Keratinocyte (primary cell): ENCODE results near the gene KRTAP5-8. TPM values are rescaled to one million over a fixed set of nuclear protein-coding genes. Genes with fewer than 3 reads are reported as not detected.

Experiments used
- DNase-seq: peaks from one replicate; pipeline ENCODE4 v3.0.0-alpha.2; 2011; ENCODE audit warnings: low read depth, missing footprints, low spot score
- FAIRE-seq: peaks from 2 replicates; lab custom pipeline; 2011; peaks lifted over from hg19 to GRCh38; lab: Jason Lieb, UNC
- H2AFZ ChIP-seq: 2 replicates; pipeline ENCODE4 v1.6.0; 2012; ENCODE audit warnings: low read length, control low read depth, inconsistent platforms; ENCODE audit not compliant: control insufficient read depth
- H3K27ac ChIP-seq: 2 replicates; pipeline ENCODE4 v1.5.1; 2011; ENCODE audit warnings: low read length; ENCODE audit not compliant: control insufficient read depth, insufficient read depth
- H3K27me3 ChIP-seq: 3 replicates; pipeline ENCODE4 v1.6.0; 2011; ENCODE audit warnings: low read length; ENCODE audit not compliant: control insufficient read depth, insufficient read depth; ENCODE audit errors: extremely low read depth
- H3K36me3 ChIP-seq, 2 experiments: 2 replicates in 1 of 2; 3 replicates in 1 of 2; pipeline ENCODE4 v1.5.1; 2011; ENCODE audit warnings: low read length in 2 of 2, mild to moderate bottlenecking in 1 of 2; ENCODE audit not compliant: control insufficient read depth in 2 of 2, insufficient read depth in 2 of 2; ENCODE audit errors: extremely low read depth in 1 of 2
- H3K4me1 ChIP-seq: 3 replicates; pipeline ENCODE4 v1.5.1; 2011; ENCODE audit warnings: low read length; ENCODE audit not compliant: control insufficient read depth, insufficient read depth; ENCODE audit errors: extremely low read depth
- H3K4me2 ChIP-seq: 3 replicates; pipeline ENCODE4 v1.6.0; 2011; ENCODE audit warnings: low read depth, low read length; ENCODE audit not compliant: control insufficient read depth, insufficient read depth; ENCODE audit errors: extremely low read depth
- H3K4me3 ChIP-seq, 3 experiments: fragments of 200-600 bp in 1 of 3; sonication (generic) in 1 of 3; 2 replicates in 2 of 3; 3 replicates in 1 of 3; pipeline ENCODE4 v1.5.1; 2011 to 2016; ENCODE audit warnings: low read length in 3 of 3, mild to moderate bottlenecking in 3 of 3, control low read depth in 2 of 3, inconsistent platforms in 1 of 3, low read depth in 1 of 3, mixed read lengths in 1 of 3, mixed run types in 1 of 3, moderate library complexity in 1 of 3; ENCODE audit not compliant: control insufficient read depth in 2 of 3, insufficient read depth in 2 of 3; ENCODE audit errors: extremely low read depth in 1 of 3
- H3K79me2 ChIP-seq: 2 replicates; pipeline ENCODE4 v1.6.0; 2012; ENCODE audit warnings: low read length; ENCODE audit not compliant: control insufficient read depth, insufficient read depth
- H3K9ac ChIP-seq: 3 replicates; pipeline ENCODE4 v1.6.0; 2011; ENCODE audit warnings: low read length; ENCODE audit not compliant: control insufficient read depth, insufficient read depth; ENCODE audit errors: extremely low read depth
- H3K9me1 ChIP-seq: 3 replicates; pipeline ENCODE4 v1.6.0; 2011; ENCODE audit warnings: low read length; ENCODE audit not compliant: control insufficient read depth, insufficient read depth; ENCODE audit errors: extremely low read depth
- H3K9me3 ChIP-seq: 2 replicates; pipeline ENCODE4 v1.5.1; 2012; ENCODE audit warnings: low read depth, low read length; ENCODE audit not compliant: control insufficient read depth
- H4K20me1 ChIP-seq: 3 replicates; pipeline ENCODE4 v1.6.0; 2011; ENCODE audit warnings: low read length; ENCODE audit not compliant: control insufficient read depth, insufficient read depth; ENCODE audit errors: extremely low read depth
- EZH2 ChIP-seq: IDR thresholded peaks from one replicate; pipeline ENCODE4 v1.6.1; 2012; ENCODE audit warnings: inconsistent platforms, mild to moderate bottlenecking, low read length, moderate library complexity
- dilution Hi-C: fragments of 300-500 bp; cut with MboI; formaldehyde crosslinking; loops from one replicate; pipeline ENCODE4 v1.7.0; 2020; ENCODE audit warnings: low sequenced_read_pairs; ENCODE audit not compliant: extremely low pct_ligation_motif_present
- polyA plus RNA-seq, 5 experiments: library from polyadenylated mRNA; depleted of rRNA in 3 of 5; stranded (reverse) in 3 of 5; stranded (forward) in 1 of 5; unstranded in 1 of 5; fragments of >200 nt; gene quantifications; 1 replicate in 1 of 5; 2 replicates in 3 of 5; 3 replicates in 1 of 5; pipeline versions ENCODE4 v1.2.1 to v1.2.3, GENCODE V29; 2011 to 2012; ENCODE audit warnings: missing spikeins in 2 of 5, low read depth in 1 of 5, low replicate concordance in 1 of 5
- TF ChIP-seq, protein P1 (sequence below), 3 experiments: IDR thresholded peaks in 1 of 3; conservative IDR thresholded peaks in 1 of 3; optimal IDR thresholded peaks in 1 of 3; 2 replicates in 2 of 3; 3 replicates in 1 of 3; pipeline versions ENCODE3 to v1.5.1; 2011; ENCODE audit warnings: low read length in 3 of 3, mild to moderate bottlenecking in 3 of 3, moderate library complexity in 2 of 3, control low read depth in 1 of 3, inconsistent platforms in 1 of 3; ENCODE audit not compliant: insufficient read depth in 2 of 3; ENCODE audit errors: extremely low read depth in 1 of 3

The KRTAP5-8 gene
- polyA plus RNA-seq, 1 donor (not counting 4 experiments of a cell fraction or from before 2014, with no cell fraction given) = not detected

DNA sequence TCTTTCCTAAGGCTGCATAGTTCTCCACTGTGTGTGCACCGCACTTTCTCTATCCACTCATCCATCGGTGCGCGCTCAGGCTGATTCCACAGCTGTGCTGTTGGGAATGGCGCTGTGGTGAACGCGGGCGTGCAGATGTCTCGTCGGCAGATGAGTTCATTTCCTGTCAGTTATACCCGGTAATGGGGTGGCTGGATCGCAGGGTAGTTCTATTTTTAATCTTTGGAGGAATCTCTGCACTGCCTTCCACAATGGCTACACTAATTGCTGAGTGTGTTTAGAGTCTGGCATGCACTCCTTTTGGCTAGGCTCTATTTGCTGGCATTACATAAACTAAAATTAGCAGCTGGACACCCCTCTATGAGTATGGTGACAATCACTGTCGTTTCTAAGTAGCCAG, 38.7 kb upstream of the KRTAP5-8 start:
- FAIRE-seq (no peak), DNase-seq (no peak)
- H3K4me1 ChIP-seq = no peaks in the 10 kb centered on the region

DNA sequence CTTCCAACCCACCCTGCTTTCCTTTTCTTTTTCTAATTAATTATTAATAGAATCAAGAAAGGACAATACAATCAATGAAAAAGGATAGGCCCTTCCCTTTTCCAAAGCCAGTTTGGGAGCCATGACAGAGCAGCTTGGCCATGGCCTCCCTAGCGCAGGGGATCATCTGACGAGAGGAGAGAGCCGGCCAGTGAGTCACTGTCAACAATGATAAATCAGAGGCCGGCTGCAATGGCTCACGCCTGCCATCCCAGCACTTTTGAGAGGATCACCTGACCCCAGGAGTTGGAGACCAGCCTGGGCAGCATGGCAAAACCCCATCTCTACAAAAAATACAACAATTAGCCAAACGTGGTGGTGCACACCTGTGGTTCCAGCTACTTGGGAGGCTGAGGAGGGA, 38.3 kb upstream of the KRTAP5-8 start:
- DNase-seq = no peak
- dilution Hi-C loops = no loop called here

More for the DNA sequence above, 38.7 kb upstream of the KRTAP5-8 start:
- Histone ChIP-seq H3K36me3 (peaks cover 27 to 36% of the 10 kb centered on the region in 2 experiments), H3K27me3 (no peaks in the 10 kb centered on the region), H3K9ac (no peak overlapping the region), H3K9me3 (no peaks in the 10 kb centered on the region), H2AFZ (no peak overlapping the region), H4K20me1 (no peaks in the 10 kb centered on the region), H3K4me2 (no peak overlapping the region), H3K9me1 (no peaks in the 10 kb centered on the region), H3K27ac (no peak overlapping the region), H3K4me3 (no peak overlapping the region), H3K79me2 (no peaks in the 10 kb centered on the region)
- TF ChIP-seq EZH2 = no peak
- TF ChIP-seq, protein P1, sequence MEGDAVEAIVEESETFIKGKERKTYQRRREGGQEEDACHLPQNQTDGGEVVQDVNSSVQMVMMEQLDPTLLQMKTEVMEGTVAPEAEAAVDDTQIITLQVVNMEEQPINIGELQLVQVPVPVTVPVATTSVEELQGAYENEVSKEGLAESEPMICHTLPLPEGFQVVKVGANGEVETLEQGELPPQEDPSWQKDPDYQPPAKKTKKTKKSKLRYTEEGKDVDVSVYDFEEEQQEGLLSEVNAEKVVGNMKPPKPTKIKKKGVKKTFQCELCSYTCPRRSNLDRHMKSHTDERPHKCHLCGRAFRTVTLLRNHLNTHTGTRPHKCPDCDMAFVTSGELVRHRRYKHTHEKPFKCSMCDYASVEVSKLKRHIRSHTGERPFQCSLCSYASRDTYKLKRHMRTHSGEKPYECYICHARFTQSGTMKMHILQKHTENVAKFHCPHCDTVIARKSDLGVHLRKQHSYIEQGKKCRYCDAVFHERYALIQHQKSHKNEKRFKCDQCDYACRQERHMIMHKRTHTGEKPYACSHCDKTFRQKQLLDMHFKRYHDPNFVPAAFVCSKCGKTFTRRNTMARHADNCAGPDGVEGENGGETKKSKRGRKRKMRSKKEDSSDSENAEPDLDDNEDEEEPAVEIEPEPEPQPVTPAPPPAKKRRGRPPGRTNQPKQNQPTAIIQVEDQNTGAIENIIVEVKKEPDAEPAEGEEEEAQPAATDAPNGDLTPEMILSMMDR (optimal IDR thresholded peaks at IDR 0.05 in 1 of 3, IDR thresholded peaks at IDR 0.05 in 1 of 3, conservative IDR thresholded peaks at IDR 0.05 in 1 of 3; ENCODE audit: extremely low read depth in 1 of 3, insufficient read depth in 2 of 3, low read length in 3 of 3) = no peak
- dilution Hi-C loops = no loop called here

More for the DNA sequence above, 38.3 kb upstream of the KRTAP5-8 start:
- Histone ChIP-seq H2AFZ (no peak overlapping the region), H3K36me3 (peaks cover 27 to 36% of the 10 kb centered on the region in 2 experiments), H3K4me3 (no peak overlapping the region), H3K4me2 (no peak overlapping the region), H3K4me1 (no peaks in the 10 kb centered on the region), H4K20me1 (no peaks in the 10 kb centered on the region), H3K9ac (no peak overlapping the region), H3K9me1 (no peaks in the 10 kb centered on the region), H3K79me2 (no peaks in the 10 kb centered on the region), H3K27ac (no peak overlapping the region), H3K9me3 (no peaks in the 10 kb centered on the region), H3K27me3 (no peaks in the 10 kb centered on the region)
- TF ChIP-seq, protein P1 (optimal IDR thresholded peaks at IDR 0.05 in 1 of 3, IDR thresholded peaks at IDR 0.05 in 1 of 3, conservative IDR thresholded peaks at IDR 0.05 in 1 of 3; ENCODE audit: extremely low read depth in 1 of 3, insufficient read depth in 2 of 3, low read length in 3 of 3) = no peak
- no peak for TF ChIP-seq EZH2
- no peak for FAIRE-seq
